Stimulated activated CD4-positive, alpha-beta T cell treated with anti-CD3 and anti-CD28 coated beads, Interleukin-15, amount 100 ng/mL, for 24 hours (primary cell): ENCODE results near the gene ORAI3.
A peak's percentile ranks its signal among the peaks of the same experiment; 100 is the strongest.

ENCODE experiments used
- DNase-seq: peaks from one replicate; pipeline ENCODE4 v3.0.0-alpha.2; 2020

The ORAI3 gene

DNA sequence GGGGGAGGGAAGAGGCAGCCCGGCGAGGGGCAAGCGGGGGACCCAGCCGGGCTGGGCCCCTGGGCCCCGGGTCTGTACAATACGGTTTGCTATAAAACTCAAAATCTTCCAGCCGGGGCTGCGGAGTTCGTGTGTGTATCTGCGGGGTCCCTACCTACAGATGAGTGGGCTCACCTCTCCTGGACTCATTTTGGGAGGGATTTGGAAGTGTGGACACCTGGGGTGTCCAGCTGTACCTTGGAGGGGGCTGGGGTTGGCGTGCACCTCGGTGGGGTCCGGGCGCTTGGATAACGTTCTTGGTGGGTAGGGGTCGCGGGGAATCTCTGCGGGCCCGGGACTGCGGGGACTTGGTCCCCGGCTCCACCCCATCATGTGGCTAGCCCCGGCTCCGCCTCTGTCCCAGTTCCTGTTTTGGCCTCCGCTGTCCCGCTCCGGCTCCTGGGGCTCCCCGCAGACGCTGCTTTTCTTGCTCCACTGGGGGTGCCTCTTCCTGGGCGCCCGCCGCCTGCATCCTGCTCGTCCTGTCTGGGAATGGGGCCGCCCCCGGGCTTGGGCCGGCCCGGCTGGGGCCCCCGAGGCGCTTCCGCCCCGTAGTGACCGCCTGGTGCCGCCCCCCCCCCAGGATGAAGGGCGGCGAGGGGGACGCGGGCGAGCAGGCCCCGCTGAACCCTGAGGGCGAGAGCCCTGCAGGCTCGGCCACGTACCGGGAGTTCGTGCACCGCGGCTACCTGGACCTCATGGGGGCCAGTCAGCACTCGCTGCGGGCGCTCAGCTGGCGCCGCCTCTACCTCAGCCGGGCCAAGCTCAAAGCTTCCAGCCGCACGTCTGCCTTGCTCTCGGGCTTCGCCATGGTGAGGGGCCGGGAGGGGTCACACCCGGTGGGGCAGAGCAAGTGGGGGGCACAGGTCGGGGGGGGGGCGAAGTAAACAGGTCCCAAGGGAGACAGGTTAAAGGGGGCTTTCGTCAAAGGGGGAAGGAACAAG is at the start of gene ORAI3:
Gene ORAI3 (plus strand): TSS at position 402 of the 983 bp plus-strand sequence. CDS start 222 bp downstream, at position 624.
- peak; percentile 70 for DNase-seq

DNA sequence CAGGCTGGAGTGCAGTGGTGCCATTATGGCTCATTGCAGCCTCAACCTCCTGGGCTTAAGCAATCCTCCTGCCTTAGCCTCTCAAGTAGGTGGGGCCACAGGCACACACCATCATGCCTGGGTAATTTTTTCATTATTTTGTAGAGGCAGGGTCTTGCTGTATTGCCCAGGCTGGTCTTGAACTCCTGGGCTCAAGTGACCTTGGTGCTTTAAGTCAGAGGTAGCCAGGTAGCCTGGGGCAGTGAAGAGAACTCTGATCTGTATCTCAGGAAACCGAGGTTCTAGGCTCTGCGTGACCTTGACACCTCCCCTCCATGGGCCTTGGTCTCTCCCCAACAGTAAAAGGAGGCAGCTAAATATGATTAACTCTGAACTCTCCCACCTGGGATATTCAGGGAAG is 49.1 kb upstream of the ORAI3 start:
- no peak for DNase-seq

DNA sequence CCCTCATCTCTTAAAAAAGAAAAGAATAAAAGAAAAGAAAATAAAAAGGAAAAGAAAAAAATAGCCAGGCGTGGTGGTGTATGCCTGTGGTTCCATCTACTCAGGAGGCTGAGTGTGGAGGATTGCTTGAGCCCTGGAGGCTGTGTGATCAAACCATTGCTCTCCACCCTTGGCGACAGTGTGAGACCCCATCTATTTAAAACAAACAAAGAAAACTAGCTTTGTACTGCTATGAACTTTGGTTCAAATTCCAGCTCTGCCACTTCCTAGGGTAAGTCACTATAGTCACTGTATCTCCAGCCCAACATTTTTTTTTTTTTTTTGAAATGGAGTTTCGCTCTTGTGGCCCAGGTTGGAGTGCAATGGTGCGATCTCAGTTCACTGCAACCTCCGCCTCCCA is 48.3 kb upstream of the ORAI3 start:
- no peak for DNase-seq

DNA sequence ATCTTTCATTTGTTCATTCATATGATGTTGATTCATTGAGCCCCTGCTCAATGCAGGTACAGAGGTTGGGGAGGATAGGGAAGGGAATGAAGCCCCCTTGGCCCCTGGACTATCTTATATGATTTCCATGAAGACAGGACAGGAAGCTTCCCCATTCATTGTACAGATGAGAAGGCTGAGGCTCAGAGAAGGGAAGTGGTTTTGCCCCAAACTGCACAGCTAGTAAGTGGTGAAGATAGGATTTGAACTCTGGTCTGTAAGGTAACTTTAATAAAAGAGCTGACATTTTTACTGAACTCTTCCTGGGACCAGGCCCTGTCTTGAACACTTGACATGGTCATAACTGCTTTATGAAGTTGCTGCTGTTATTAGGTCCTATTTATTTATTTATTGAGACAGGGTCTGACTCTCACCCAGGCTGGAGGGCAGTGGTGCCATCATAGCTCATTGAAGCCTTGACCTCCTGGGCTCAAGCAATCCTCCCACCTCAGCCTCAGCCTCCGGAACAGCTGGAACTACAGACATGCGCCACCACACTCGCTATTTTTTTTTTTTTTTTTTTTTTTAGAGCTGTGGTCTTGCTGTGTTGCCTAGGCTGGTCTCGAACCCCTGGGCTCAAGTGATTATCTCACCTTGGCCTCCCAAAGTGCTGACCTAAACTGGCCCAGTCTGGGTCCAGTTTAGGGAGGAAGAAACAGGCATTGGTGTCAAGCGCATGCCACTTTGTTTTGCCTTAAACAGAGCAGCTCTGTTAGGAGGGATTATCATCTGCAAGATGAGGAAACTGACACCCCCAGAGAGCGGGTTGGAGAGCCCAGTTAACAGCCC is 47.5 kb upstream of the ORAI3 start:
- no peak for DNase-seq

DNA sequence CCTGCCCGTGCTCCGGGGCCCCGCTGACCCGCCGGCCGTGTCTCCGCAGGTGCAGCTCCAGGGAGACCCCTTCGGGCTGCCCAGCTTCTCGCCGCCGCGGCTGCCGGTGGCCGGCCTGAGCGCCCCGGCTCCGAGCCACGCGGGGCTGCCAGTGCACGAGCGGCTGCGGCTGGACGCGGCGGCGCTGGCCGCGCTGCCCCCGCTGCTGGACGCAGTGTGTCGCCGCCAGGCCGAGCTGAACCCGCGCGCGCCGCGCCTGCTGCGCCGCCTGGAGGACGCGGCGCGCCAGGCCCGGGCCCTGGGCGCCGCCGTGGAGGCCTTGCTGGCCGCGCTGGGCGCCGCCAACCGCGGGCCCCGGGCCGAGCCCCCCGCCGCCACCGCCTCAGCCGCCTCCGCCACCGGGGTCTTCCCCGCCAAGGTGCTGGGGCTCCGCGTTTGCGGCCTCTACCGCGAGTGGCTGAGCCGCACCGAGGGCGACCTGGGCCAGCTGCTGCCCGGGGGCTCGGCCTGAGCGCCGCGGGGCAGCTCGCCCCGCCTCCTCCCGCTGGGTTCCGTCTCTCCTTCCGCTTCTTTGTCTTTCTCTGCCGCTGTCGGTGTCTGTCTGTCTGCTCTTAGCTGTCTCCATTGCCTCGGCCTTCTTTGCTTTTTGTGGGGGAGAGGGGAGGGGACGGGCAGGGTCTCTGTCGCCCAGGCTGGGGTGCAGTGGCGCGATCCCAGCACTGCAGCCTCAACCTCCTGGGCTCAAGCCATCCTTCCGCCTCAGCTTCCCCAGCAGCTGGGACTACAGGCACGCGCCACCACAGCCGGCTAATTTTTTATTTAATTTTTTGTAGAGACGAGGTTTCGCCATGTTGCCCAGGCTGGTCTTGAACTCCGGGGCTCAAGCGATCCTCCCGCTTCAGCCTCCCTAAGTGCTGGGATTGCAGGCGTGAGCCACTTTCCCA is 46.6 kb upstream of the ORAI3 start:
- peak; percentile 69 for DNase-seq

DNA sequence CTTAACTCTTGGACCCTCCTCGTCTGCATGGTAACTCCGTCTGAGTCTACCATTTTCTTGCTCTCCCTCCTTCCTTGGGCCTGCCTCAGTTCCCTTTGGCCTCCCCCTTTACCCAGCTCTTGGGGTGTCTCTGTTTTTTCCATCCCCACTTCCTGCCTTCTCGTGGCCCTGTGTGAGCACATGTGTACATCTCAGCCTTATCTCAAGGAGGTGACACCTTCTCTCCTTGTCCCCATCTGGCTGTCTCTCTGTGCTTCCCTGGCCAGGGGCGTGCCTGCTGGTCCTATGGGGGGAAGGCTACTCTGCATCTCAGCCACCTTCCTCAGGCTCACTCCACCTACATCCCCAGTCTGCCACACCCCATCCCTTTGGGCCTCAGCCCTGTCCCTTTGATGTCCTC is 45.9 kb upstream of the ORAI3 start:
- DNase-seq: peak; percentile 29

DNA sequence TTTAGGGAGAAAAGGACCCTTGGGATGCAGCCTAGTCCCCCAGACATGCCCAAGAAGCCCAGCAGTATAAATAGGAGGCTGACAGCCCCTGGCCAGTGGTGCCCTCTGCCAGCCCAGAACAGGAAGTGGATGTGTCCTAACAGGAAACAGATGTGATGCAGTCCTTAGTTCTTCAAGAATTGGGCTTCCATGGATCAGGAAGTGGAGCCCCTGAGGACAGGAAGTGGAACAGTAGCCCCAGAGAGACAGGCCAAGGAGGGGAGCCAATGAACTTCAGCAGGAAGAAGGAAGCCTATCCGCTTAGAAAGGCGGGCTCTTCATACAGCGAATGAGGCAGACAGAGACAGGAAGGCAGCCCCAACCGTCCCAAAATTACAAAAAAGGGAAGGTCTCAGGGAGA is 45.3 kb upstream of the ORAI3 start:
- DNase-seq: no peak

DNA sequence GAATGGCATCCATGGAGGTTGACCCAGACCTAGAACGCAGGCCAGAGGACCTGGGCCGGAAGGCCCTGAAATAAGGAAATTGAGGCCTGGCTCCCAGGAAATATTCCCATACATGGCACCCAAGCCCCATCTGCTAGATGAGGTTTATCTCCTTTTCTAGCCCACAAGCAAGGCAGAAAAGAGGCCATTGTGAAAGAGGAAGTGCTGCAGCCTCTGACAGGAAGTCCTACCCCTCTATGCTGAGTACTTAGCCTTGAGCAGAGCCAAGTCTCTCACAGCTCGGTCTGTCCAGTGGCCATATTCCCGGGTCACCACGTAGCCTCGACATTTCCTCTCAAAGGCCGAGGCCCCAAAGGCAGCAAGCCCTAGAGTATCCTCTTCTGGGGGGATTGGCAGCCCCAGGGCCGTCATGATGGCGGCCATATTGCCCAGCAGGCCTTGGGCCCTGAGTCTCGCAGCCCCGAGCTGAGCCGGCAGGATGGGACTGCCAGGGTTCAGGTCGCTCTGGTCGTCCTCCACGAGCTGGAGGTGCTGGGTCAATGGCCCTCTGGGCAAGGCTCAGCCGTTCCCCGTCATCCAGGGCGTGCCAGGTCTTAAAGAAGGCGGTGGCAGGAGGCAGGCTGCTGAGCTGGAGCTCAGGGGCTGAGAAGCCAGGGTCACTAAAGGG is 44.6 kb upstream of the ORAI3 start:
- no peak for DNase-seq

DNA sequence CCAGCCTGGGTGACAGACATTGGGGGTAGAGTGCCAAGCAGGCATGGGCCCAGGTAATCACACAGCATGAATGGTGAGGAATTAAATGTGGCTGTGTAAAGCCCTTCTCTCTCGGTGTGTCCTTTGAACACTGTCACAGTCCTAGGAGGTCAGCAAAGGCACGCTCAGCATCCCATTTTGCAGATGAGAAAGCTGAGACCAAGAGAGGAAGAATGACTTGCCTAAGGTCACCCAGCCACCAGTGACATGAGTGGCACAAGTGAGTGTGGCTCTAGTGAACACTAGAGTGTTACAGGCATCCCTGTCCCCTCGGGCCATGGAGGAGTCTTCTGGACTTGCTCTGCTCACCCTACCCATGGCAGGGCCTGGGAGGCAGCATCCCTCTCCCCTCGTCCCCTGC is 41.8 kb upstream of the ORAI3 start:
- DNase-seq: no peak

DNA sequence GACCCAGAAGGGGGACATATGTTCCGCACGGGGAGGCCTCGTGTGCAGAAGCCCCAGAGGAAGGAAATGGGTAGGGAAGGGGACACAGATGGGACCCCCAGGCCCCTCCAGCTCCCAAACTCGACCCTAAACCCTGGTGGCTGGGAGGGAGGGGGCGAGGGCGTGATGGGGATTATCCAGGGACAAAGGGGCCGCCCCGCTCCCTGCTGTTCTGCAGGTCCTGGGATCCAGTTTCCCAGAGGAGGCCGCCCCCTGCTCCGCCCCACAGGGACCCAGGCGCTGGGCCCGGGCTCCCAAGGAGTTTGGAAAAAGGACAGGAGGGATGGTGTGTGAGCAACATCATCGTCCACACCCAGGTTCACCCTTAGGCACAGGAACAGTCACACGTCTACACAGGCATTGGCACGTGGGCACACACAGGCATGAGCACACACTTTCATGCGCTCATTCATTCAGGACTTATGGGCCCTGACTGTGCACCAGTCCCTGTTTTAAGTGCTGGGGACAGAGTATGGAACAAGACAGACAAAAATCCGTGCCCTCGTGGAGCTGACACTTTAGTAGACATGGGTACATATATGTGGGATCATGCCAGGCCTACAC is 38.3 kb upstream of the ORAI3 start:
- no peak for DNase-seq

DNA sequence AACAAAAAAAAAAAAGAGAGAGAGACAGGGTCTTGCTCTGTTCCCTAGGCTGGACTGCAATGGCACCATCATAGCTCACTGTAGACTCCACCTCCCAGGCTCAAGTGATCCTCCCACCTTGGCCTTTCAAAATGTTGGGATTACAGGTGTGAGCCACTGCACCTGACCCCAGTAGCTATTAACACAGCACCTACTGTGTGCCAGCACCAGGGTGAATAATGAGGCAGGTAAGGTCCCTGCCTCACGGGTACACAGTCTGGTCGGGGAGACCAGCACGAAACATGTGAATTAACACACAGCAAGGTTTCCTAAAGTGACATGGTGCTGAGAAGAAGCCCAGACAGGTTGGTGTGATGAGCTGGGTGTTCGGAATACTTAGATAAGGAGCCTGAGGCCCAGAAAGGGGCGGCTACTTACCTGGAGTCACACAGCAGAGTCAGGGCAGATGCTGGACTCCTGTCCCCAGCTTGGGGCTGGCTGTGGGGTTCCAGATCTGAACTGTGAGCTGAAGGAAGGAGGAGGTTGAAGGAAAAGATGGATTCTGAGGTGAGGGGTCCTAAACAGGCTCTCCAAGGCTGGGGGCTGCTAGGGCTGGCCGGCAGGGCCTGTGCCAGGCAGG is 36.0 kb upstream of the ORAI3 start:
- DNase-seq: no peak

DNA sequence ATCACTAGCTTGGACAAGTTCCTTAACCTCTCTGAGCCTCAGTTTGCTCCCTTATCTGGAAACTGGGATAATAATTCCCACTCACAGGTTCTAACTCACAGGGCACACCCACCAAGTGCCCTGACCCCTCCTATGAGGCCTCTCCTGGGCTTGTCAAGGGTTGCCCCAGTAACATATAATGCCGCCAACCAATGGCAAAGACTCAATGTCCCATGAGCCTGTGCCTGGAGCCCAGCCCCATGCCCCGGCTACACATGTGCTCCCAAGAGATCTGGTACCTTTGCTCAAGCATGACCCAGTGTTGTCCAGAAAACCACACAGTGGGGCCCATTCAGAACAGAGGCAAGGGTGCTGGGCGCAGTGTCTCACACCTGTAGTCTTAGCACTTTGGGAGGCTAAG is 34.0 kb upstream of the ORAI3 start:
- DNase-seq: no peak

DNA sequence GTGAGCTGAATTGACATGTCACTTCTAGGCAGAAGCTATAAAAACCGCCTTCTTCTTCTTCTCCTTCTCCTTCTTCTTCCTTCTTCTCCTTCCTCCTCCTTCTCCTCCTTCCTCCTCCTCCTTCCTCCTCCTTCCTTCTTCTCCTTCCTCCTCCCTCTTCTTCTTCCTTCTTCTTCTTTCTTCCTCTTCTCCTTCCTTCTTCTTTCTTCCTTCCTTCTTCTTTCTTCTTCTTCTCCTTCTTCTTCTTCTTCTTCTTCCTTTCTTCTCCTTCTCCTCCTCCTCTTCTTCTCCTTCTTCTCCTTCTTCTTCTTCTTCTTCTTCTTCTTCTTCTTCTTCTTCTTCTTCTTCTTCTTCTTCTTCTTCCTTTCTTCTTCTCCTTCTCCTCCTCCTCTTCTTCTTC is 30.3 kb upstream of the ORAI3 start:
- DNase-seq: no peak

DNA sequence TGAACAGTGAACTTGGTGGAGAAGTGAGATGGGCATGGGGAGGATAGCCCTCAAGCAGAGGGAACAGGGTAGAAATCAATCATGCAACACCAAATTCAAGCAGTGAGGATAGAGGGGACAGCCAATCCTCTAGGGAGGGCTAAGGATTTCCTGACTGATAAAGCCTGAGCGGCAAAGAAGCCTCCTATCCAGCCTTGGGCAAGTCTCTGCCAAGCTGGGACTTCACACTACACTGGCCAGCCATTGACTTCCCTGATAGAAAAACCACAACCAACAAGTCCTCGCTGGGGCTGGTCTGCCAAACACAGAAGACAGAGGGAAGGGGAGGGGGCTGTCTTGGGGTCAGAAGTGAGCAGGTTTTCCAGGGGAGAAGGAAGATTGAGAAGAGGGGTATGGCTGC is 28.0 kb upstream of the ORAI3 start:
- DNase-seq: no peak

DNA sequence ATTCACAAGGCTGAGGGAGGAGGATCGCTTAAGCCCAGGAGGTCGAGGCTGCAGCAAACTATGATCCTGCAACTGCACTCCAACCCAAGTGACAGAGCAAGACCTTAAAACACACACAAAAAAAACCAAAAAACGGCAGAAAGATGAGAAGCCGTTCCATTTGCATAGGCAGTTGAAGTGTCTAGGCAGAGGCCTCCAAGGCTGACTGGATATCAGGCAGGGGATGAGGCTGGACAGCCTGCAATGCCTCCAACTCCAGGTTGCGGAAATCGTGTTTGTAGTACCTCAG is 27.5 kb upstream of the ORAI3 start:
- DNase-seq: no peak

DNA sequence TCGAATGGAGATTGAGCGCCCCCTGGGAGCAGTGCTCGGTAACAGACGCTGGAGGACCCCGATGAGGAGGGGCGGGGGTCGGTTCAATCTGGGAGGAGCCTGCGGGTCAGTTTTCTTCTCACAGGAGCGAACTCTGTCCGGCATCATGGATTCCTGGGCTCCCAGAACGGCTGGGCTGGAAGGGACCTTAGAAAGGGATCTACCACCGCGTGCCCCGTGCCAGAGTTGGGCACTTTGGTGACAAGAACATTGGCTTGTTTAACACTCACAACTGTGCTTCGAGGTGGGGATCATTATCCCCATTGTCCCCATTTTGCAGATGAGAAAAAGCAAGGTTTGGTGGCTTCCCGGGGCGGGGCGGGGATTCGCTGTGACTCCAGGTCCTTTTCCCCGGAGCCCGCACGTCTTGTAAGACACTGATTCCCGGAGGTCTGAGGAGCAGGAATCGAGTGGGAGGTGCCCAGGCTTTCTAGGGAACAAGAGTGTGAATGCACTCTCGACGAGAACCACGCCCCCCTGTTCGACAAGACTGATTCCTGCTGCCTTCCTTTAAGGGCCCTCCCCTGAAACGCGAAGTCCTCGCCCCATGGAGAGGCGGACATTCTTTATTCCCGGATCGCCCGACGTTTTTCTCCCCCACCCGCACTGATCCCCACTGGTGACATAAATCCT is 27.0 kb upstream of the ORAI3 start:
- peak; percentile 92 for DNase-seq

DNA sequence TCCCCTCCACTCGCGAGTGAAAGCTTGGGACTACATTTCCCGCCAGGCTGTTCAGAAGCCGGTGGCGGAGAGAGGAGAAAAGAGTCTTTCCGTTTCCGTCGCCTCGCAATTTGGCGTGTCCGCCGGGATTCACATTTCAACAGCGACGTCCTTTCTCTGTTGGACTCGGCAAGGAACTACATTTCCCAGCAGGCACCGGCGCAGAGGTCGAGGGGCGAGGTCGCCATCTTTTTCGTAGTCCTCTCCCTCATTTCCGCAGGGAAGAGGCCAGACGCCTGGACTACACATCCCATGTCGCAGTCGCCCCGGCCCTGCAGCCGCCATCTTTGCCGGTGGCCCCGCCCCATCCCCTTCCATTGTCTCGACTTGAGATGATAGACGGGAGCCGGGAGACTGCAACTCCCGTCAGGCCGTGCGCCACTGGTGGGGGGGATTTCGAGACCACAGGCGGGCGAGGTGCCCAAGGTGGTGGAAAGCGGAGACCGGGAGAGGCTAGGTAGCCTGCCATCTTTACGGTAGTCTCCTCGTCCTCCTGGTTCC is 26.4 kb upstream of the ORAI3 start:
- peak; percentile 100 for DNase-seq

DNA sequence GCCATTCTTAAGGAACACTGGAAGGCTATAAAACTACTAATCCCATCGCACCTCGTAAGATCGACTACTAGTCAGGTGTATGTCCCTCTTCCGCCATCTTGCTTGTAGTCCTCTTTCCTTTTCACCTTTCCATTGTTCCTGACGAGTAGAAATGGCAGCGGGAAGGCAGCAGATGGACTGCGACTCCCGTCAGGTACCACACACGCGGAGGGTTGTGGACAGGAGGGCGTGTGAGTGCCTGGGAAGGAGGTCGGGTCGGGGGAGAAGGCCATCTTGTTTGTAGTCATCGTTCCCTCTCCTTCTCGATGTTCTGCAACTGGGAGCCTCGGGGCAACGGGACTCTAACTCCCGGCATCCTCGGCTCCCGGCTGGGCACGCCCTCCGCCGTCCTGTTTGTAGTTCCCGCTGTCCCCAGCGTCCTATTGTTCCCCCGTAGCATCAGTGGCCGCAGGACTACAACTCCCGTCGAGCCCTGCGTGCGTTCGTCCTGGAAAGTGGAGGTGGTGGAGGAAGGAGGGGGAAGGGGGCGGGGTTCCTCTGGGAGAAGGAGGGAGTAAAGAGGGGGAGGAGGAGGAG is 25.8 kb upstream of the ORAI3 start:
- peak; percentile 98 for DNase-seq

DNA sequence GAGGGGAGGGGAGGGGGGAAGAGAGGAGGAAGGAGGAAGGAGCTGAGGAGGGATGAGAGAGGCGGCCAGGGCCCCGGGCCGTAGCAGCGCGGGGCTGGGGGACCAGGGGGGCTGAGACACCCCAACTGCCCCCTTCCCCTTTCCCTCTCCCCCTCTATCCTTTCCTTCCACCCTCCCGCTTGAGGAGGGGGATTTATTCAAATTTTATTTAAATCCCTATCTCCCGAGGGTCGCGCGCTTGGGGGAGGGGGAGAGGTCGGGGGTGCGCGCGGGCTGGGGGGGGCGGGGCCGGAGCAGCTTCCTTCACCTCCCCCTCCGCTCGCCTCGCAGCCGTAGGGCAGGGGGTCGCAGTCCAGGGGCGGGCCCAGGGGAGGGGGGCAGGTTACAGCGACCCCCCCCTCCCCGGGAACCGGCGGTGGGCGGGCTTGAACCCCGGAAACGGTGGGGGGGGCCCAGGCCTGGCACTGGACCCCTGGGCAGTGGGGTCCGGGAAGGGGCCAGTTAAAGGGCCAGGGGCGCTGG is 25.3 kb upstream of the ORAI3 start, which contains the start of gene FBXL19:
Gene FBXL19 (plus strand): TSS at position 19 of the 522 bp plus-strand sequence. CDS start 2,183 bp downstream, outside the sequence.
- DNase-seq: no peak
